ENCODE measurements around the gene UBL4A.

Gene UBL4A

GRCh38 chrX:154470434-154470833 lies 16.0 kb downstream of the UBL4A start:
- TF ChIP-seq CTCF (IDR thresholded peaks at IDR 0.05; ENCODE audit: low read depth, low read length, missing control alignments) = no peak
- H3K4me3 ChIP-seq (ENCODE audit: low read depth, low read length) = no peak overlapping the region
- DNase-seq (ENCODE audit: low read depth) = no peak
- in situ Hi-C loops (cut with HindIII; ENCODE audit: low sequenced_read_pairs) = no loop called here

GRCh38 chrX:154469880-154470279 lies 16.5 kb downstream of the UBL4A start:
- no peak for DNase-seq (ENCODE audit: low read depth)
- H3K4me3 ChIP-seq (ENCODE audit: low read depth, low read length) = no peak overlapping the region
- TF ChIP-seq CTCF (IDR thresholded peaks at IDR 0.05; ENCODE audit: low read depth, low read length, missing control alignments) = no peak
- in situ Hi-C loops (cut with HindIII; ENCODE audit: low sequenced_read_pairs) = no loop called here

- in situ Hi-C loops (cut with HindIII; ENCODE audit: low sequenced_read_pairs) = no loop called here
- no peak for DNase-seq (ENCODE audit: low read depth)
Measured at GRCh38 chrX:154469114-154469513, 17.3 kb downstream of the UBL4A start.

GRCh38 chrX:154468217-154468616 lies 18.2 kb downstream of the UBL4A start:
- no peak for DNase-seq (ENCODE audit: low read depth)
- no peak overlapping the region for H3K4me3 ChIP-seq (ENCODE audit: low read depth, low read length)
- in situ Hi-C loops (cut with HindIII; ENCODE audit: low sequenced_read_pairs) = no loop called here
- no peak for TF ChIP-seq CTCF (IDR thresholded peaks at IDR 0.05; ENCODE audit: low read depth, low read length, missing control alignments)

More at GRCh38 chrX:154469114-154469513, 17.3 kb downstream of the UBL4A start:
- TF ChIP-seq CTCF (IDR thresholded peaks at IDR 0.05; ENCODE audit: low read depth, low read length, missing control alignments) = no peak
- H3K4me3 ChIP-seq (ENCODE audit: low read depth, low read length) = no peak overlapping the region

GRCh38 chrX:154467556-154467955 lies 18.9 kb downstream of the UBL4A start:
- no peak overlapping the region for H3K4me3 ChIP-seq (ENCODE audit: low read depth, low read length)
- in situ Hi-C loops (cut with HindIII; ENCODE audit: low sequenced_read_pairs) = no loop called here
- no peak for DNase-seq (ENCODE audit: low read depth)
- TF ChIP-seq CTCF (IDR thresholded peaks at IDR 0.05; ENCODE audit: low read depth, low read length, missing control alignments) = no peak

GRCh38 chrX:154466907-154467306 lies 19.5 kb downstream of the UBL4A start:
- DNase-seq (ENCODE audit: low read depth) = no peak
- no peak overlapping the region for H3K4me3 ChIP-seq (ENCODE audit: low read depth, low read length)
- TF ChIP-seq CTCF (IDR thresholded peaks at IDR 0.05; ENCODE audit: low read depth, low read length, missing control alignments) = no peak
- in situ Hi-C loops (cut with HindIII; ENCODE audit: low sequenced_read_pairs) = no loop called here

- in situ Hi-C loops (cut with HindIII; ENCODE audit: low sequenced_read_pairs) = no loop called here
- DNase-seq (ENCODE audit: low read depth) = no peak
- TF ChIP-seq CTCF (IDR thresholded peaks at IDR 0.05; ENCODE audit: low read depth, low read length, missing control alignments) = no peak
- H3K4me3 ChIP-seq (ENCODE audit: low read depth, low read length) = no peak overlapping the region
Measured at GRCh38 chrX:154466036-154466435, 20.4 kb downstream of the UBL4A start.

All from astrocyte of the cerebellum (primary cell).